HK-2 (cell line): ENCODE results near the gene CSF3R.
A peak's percentile ranks its signal among the peaks of the same experiment; 100 is the strongest.
"Not testable (repeated sequence)": the region's sequence is repeated elsewhere in the genome, so short reads cannot be mapped to it uniquely, and the experiment has no call there.

Source experiments
- DNase-seq: peaks from one replicate; pipeline ENCODE4 v3.0.0-alpha.2; 2018; ENCODE audit not compliant: unreplicated experiment

The CSF3R gene

GRCh38 chr1:36513676-36514473 is 31.2 kb upstream of the CSF3R start:
- no peak for DNase-seq

- DNase-seq = no peak
These were observed 30.1 kb upstream of the CSF3R start for GRCh38 chr1:36512842-36513241.

- no peak for DNase-seq
These were observed 29.4 kb upstream of the CSF3R start for GRCh38 chr1:36511804-36512798.

- DNase-seq = not testable (repeated sequence)
These were observed 28.5 kb upstream of the CSF3R start for GRCh38 chr1:36511220-36511619.

GRCh38 chr1:36510418-36510817 is 27.7 kb upstream of the CSF3R start:
- no peak for DNase-seq

GRCh38 chr1:36508257-36508656 is 25.5 kb upstream of the CSF3R start:
- DNase-seq = no peak

- no peak for DNase-seq
These were observed 23.7 kb upstream of the CSF3R start for GRCh38 chr1:36506276-36506920.

GRCh38 chr1:36503733-36504132 is 21.0 kb upstream of the CSF3R start:
- DNase-seq = no peak

GRCh38 chr1:36503159-36503558 is 20.4 kb upstream of the CSF3R start:
- DNase-seq = no peak

- no peak for DNase-seq
These were observed 19.9 kb upstream of the CSF3R start for GRCh38 chr1:36502616-36503015.

GRCh38 chr1:36501911-36502310 is 19.2 kb upstream of the CSF3R start:
- not testable (repeated sequence) for DNase-seq

GRCh38 chr1:36497207-36497606 is 14.5 kb upstream of the CSF3R start:
- DNase-seq = no peak

- DNase-seq = no peak
These were observed 12.3 kb upstream of the CSF3R start for GRCh38 chr1:36494971-36495370.

GRCh38 chr1:36493524-36493923 is 10.8 kb upstream of the CSF3R start:
- no peak for DNase-seq

GRCh38 chr1:36492491-36492890 is 9.8 kb upstream of the CSF3R start:
- DNase-seq = no peak

- DNase-seq = not testable (repeated sequence)
These were observed 6.7 kb upstream of the CSF3R start for GRCh38 chr1:36489258-36490051.

- DNase-seq = no peak
These were observed 5.2 kb upstream of the CSF3R start for GRCh38 chr1:36487906-36488305.

- not testable (repeated sequence) for DNase-seq
These were observed 4.6 kb upstream of the CSF3R start for GRCh38 chr1:36487336-36487725.

GRCh38 chr1:36486439-36487335 is 4.0 kb upstream of the CSF3R start:
- DNase-seq = peak; percentile 8

- no peak for DNase-seq
These were observed 3.4 kb upstream of the CSF3R start for GRCh38 chr1:36486093-36486438.
